ENCODE measurements around the gene PET117.
"Not testable (repeated sequence)": the region's sequence is repeated elsewhere in the genome, so short reads cannot be mapped to it uniquely, and the experiment has no call there.

- TF ChIP-seq EZH2 (IDR thresholded peaks at IDR 0.05; ENCODE audit: borderline replicate concordance, low read depth, low read length, severe bottlenecking); POLR2AphosphoS5 (IDR thresholded peaks at IDR 0.05; ENCODE audit: insufficient read depth, low read depth, low read length); CTCF (IDR thresholded peaks at IDR 0.05; ENCODE audit: extremely low read depth in 1 of 2, insufficient read depth in 1 of 2, low read depth in 1 of 2, low read length in 2 of 2): not testable (repeated sequence)
These were observed 49.4 kb upstream of the PET117 start for GRCh38 chr20:18088298-18088697.

All from endothelial cell of umbilical vein (primary cell).